ENCODE data around the gene HOXA5.

HOXA5 gene

DNA sequence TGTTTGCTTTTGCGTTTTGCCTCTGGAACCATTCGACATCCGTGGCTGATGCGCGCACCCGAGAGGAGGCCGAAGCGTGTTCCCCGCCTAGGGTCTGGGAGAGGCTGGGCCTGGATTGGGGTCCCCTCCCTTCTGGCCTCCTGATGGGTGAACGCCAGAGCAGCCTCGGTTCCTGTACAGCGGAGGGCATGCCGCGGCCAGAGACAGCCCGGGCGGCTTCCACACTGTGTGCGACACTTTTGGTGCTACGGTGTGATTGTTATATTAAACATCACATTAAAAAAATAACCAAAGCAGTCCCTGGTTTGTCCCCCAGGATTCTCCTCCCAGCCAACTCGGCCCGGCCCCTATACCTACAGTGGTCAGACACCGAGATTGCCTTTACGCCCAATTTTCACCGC, 16.7 kb upstream of the HOXA5 start:
- TF ChIP-seq ARNTL (CRISPR knock-in tag; IDR thresholded peaks at IDR 0.05; ENCODE audit: borderline replicate concordance, low read depth) (no peak), BACH2 (CRISPR knock-in tag; IDR thresholded peaks at IDR 0.05; ENCODE audit: borderline replicate concordance) (no peak), CSDC2 (CRISPR knock-in tag; IDR thresholded peaks at IDR 0.05) (no peak)
- TF ChIP-seq, protein P1, sequence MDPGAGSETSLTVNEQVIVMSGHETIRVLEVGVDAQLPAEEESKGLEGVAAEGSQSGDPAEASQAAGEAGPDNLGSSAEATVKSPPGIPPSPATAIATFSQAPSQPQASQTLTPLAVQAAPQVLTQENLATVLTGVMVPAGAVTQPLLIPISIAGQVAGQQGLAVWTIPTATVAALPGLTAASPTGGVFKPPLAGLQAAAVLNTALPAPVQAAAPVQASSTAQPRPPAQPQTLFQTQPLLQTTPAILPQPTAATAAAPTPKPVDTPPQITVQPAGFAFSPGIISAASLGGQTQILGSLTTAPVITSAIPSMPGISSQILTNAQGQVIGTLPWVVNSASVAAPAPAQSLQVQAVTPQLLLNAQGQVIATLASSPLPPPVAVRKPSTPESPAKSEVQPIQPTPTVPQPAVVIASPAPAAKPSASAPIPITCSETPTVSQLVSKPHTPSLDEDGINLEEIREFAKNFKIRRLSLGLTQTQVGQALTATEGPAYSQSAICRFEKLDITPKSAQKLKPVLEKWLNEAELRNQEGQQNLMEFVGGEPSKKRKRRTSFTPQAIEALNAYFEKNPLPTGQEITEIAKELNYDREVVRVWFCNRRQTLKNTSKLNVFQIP (CRISPR knock-in tag; IDR thresholded peaks at IDR 0.05; ENCODE audit: borderline replicate concordance, low read depth), result no peak
- no peak for ATAC-seq

DNA sequence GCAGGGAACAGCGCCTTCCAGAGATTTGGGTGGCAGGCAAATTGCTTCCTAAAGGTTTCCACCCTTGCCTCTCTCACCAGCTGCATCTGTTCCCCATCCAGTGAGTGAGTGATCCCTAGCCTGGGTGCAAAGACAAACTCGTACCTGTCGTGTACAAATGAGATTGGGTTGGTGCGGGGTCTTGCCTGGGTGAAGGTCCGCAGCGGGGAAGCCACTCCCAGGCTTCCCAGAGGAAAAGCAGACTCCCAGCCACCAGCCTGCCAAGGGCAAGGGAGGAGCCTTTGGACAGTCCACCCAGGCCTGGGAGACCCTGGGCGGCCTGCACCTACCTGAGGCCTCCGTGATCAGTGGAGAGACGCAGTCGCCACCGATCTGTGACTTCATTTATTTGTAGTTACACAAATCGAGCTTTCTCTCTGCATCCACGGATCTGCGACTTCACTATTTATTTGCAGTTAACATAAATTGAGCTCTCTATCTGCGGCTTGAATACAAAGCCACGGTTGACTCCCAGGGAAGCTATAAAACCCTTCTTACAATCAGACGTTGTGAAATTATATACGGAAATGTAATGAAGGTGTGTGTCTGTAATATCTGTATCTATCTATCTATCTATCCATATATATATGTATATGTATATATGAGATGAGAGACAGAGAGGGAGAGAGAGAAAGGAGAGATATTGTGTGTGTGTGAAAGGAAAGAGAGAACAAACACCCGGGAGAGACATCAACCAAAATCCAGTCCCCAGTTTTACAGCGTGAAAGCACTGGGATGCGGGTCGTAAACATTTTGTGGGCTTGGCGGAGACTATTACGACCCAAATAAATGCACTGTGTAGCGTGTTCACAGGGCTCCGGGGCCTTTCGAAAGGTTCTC, 16.0 kb upstream of the HOXA5 start:
- no peak for ATAC-seq
- TF ChIP-seq, protein P1 (CRISPR knock-in tag; IDR thresholded peaks at IDR 0.05; ENCODE audit: borderline replicate concordance, low read depth), result no peak
- TF ChIP-seq ARNTL (CRISPR knock-in tag; IDR thresholded peaks at IDR 0.05; ENCODE audit: borderline replicate concordance, low read depth) (no peak), BACH2 (CRISPR knock-in tag; IDR thresholded peaks at IDR 0.05; ENCODE audit: borderline replicate concordance) (no peak), ISL1 (CRISPR knock-in tag; IDR thresholded peaks at IDR 0.05) (no peak)

DNA sequence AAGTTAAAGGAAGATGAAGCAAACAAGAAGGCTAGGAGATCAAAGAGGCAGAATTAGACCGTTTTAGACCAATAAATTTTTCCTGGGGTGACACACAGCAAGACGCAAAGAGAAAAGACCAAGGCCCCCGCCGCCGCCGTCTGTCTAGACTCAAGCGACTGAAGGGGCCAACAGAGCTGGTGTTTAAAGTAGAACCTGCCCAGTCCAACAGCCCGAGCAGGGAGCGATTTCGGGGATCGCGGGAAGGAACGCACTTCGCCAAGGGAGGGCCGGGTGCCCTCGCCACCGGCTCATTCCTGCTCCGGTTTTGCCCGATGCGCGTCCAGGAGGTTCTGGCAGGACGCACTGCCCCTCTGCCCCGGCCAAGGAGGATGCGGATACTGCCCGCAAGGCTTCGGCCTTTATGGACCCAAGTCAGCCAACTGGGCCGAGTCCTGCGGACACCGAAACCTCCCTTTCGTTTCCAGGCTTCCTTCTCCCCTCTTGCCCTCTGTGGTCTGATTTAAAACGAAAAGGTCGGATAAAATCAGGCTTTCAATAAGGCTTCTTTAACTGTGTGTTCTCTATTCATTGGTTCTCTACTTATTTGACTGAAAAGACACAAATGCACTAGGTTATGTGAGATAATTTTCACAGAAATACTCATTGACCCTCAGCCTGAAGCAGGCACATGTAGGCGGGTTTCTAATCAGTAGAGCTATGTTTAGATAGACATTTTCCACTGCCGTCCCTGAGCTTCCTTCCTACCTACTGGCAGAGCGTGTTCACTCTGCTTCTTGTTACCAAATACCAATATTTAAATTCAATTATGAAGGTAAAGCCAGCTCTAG, 15.2 kb upstream of the HOXA5 start:
- ATAC-seq, result no peak
- TF ChIP-seq ARNTL (CRISPR knock-in tag; IDR thresholded peaks at IDR 0.05; ENCODE audit: borderline replicate concordance, low read depth) (no peak), RARB (CRISPR knock-in tag; IDR thresholded peaks at IDR 0.05) (no peak), CSDC2 (CRISPR knock-in tag; IDR thresholded peaks at IDR 0.05) (no peak), ZNF8 (CRISPR knock-in tag; IDR thresholded peaks at IDR 0.05) (no peak), TCF4 (CRISPR knock-in tag; IDR thresholded peaks at IDR 0.05; ENCODE audit: borderline replicate concordance) (no peak), ZNF70 (CRISPR knock-in tag; IDR thresholded peaks at IDR 0.05) (no peak), ZC3H10 (CRISPR knock-in tag; IDR thresholded peaks at IDR 0.05) (no peak), ISL1 (CRISPR knock-in tag; IDR thresholded peaks at IDR 0.05) (no peak), ZFP3 (CRISPR knock-in tag; IDR thresholded peaks at IDR 0.05) (no peak)
- TF ChIP-seq, protein P2, sequence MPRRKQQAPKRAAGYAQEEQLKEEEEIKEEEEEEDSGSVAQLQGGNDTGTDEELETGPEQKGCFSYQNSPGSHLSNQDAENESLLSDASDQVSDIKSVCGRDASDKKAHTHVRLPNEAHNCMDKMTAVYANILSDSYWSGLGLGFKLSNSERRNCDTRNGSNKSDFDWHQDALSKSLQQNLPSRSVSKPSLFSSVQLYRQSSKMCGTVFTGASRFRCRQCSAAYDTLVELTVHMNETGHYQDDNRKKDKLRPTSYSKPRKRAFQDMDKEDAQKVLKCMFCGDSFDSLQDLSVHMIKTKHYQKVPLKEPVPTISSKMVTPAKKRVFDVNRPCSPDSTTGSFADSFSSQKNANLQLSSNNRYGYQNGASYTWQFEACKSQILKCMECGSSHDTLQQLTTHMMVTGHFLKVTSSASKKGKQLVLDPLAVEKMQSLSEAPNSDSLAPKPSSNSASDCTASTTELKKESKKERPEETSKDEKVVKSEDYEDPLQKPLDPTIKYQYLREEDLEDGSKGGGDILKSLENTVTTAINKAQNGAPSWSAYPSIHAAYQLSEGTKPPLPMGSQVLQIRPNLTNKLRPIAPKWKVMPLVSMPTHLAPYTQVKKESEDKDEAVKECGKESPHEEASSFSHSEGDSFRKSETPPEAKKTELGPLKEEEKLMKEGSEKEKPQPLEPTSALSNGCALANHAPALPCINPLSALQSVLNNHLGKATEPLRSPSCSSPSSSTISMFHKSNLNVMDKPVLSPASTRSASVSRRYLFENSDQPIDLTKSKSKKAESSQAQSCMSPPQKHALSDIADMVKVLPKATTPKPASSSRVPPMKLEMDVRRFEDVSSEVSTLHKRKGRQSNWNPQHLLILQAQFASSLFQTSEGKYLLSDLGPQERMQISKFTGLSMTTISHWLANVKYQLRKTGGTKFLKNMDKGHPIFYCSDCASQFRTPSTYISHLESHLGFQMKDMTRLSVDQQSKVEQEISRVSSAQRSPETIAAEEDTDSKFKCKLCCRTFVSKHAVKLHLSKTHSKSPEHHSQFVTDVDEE (CRISPR knock-in tag; IDR thresholded peaks at IDR 0.05), result no peak
- TF ChIP-seq, protein P3, sequence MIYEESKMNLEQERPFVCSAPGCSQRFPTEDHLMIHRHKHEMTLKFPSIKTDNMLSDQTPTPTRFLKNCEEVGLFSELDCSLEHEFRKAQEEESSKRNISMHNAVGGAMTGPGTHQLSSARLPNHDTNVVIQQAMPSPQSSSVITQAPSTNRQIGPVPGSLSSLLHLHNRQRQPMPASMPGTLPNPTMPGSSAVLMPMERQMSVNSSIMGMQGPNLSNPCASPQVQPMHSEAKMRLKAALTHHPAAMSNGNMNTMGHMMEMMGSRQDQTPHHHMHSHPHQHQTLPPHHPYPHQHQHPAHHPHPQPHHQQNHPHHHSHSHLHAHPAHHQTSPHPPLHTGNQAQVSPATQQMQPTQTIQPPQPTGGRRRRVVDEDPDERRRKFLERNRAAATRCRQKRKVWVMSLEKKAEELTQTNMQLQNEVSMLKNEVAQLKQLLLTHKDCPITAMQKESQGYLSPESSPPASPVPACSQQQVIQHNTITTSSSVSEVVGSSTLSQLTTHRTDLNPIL (CRISPR knock-in tag; IDR thresholded peaks at IDR 0.05; ENCODE audit: low read depth), result no peak

DNA sequence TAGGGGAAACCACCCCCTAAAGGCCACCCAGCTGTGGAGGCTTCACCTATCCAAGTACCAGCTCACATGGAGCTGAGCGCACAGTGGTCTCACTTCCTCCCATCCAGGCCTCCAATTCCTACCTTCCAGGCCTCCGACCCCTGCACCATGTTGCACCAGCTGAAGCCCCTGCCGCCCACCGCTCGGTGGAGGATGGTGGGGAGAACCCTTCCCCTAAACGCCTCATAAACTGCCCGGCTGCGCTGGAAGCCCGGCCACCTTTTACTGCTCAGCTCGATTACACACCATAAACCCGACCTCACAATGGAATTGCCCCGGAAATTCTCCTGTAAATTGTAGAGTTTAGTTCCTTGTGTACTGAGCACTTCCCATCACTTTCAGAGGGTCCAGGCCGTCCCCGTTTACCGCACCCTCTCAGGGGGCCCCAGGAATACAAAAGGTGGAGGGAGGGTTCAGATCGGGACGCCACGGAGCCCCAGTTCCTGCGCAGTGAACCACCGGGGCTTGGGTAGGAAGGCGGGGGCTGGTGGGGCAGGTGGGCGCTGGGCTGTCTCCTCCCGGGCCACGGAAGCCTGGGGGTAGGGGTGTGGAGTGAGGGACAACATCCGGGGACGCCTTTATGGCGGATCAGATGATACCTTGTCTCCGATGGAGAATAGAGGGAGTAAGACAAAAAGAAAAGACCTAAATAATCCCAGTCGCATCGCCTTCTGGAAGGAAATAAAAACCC, 14.4 kb upstream of the HOXA5 start:
- no peak for ATAC-seq
- no peak for TF ChIP-seq PPARA (CRISPR knock-in tag; IDR thresholded peaks at IDR 0.05; ENCODE audit: borderline replicate concordance)
- TF ChIP-seq, protein P3 (CRISPR knock-in tag; IDR thresholded peaks at IDR 0.05; ENCODE audit: low read depth), result no peak
- TF ChIP-seq TCF4 (CRISPR knock-in tag; IDR thresholded peaks at IDR 0.05; ENCODE audit: borderline replicate concordance), result no peak
- TF ChIP-seq, protein P2 (CRISPR knock-in tag; IDR thresholded peaks at IDR 0.05), result no peak
- TF ChIP-seq ZFP3 (CRISPR knock-in tag; IDR thresholded peaks at IDR 0.05), result no peak
- TF ChIP-seq ZFP30 (CRISPR knock-in tag; IDR thresholded peaks at IDR 0.05), result no peak
- no peak for TF ChIP-seq ISL1 (CRISPR knock-in tag; IDR thresholded peaks at IDR 0.05)
- no peak for TF ChIP-seq RARB (CRISPR knock-in tag; IDR thresholded peaks at IDR 0.05)
- no peak for TF ChIP-seq GLIS3 (CRISPR knock-in tag; IDR thresholded peaks at IDR 0.05)
- no peak for TF ChIP-seq ZNF565 (CRISPR knock-in tag; conservative IDR thresholded peaks at IDR 0.05; ENCODE audit: low read depth)
- no peak for TF ChIP-seq SNAI2 (CRISPR knock-in tag; IDR thresholded peaks at IDR 0.05)
- TF ChIP-seq OSR1 (CRISPR knock-in tag; IDR thresholded peaks at IDR 0.05), result no peak
- no peak for TF ChIP-seq CSDC2 (CRISPR knock-in tag; IDR thresholded peaks at IDR 0.05)
- no peak for TF ChIP-seq ARNTL (CRISPR knock-in tag; IDR thresholded peaks at IDR 0.05; ENCODE audit: borderline replicate concordance, low read depth)
- no peak for TF ChIP-seq ZNF8 (CRISPR knock-in tag; IDR thresholded peaks at IDR 0.05)
